ENCODE measurements around the gene TATDN3. TPM values are rescaled to one million over a fixed set of nuclear protein-coding genes. Genes with fewer than 3 reads are reported as not detected.

Gene TATDN3
- total and polyA plus RNA-seq, 2 of the 4 experiments (the other 2 are of a cell fraction) = 4.9 to 12.0 TPM

- Histone ChIP-seq H3K23ac (ENCODE audit: low read depth, low read length) (peak within 1 kb of the TSS; percentile 94), H3K79me1 (ENCODE audit: low read depth in 1 of 2, low read length in 2 of 2) (peaks cover 5 to 32% of the 10 kb centered on the region in 2 experiments; a peak in 3 of 4 replicates), H2BK20ac (ENCODE audit: low read depth, low read length) (no peak within 1 kb of the TSS), H2BK120ac (ENCODE audit: low read depth, low read length) (peak within 1 kb of the TSS; percentile 1; the same call in 1 of the 2 replicates), H3K4me3 (ENCODE audit: insufficient read depth, low read depth, low read length) (peak within 1 kb of the TSS; percentile 63), H3K36me3 (ENCODE audit: control insufficient read depth, insufficient read depth, low read length) (no peaks in the 10 kb centered on the region), H4K91ac (ENCODE audit: insufficient read depth, low read depth, low read length) (peak within 1 kb of the TSS; percentile 11; the same call in 1 of the 2 replicates), H3K4ac (ENCODE audit: low read depth, low read length) (peak within 1 kb of the TSS; percentile 60), H3K9me3 (ENCODE audit: control insufficient read depth, insufficient read depth, low read length) (no peaks in the 10 kb centered on the region), H3K14ac (replicated peaks; ENCODE audit: low read depth, low read length) (peak within 1 kb of the TSS; percentile 76), H3K27me3 (ENCODE audit: control insufficient read depth, insufficient read depth, low read length) (no peaks in the 10 kb centered on the region), H4K8ac (ENCODE audit: low read depth in 2 of 2, low read length in 2 of 2) (peak within 1 kb of the TSS; percentile 5 to 61; a peak in 3 of 4 replicates), H2AFZ (replicated peaks; ENCODE audit: low read length, poor library complexity) (peak within 1 kb of the TSS; percentile 92), H3K9ac (ENCODE audit: low read depth, low read length) (peak within 1 kb of the TSS; percentile 49), H4K5ac (ENCODE audit: low read depth, low read length) (peak within 1 kb of the TSS; percentile 67; the same call in 1 of the 2 replicates), H4K20me1 (ENCODE audit: insufficient read depth, low read length) (no peaks in the 10 kb centered on the region), H3K4me2 (ENCODE audit: low read depth, low read length) (peak within 1 kb of the TSS; percentile 99), H2BK5ac (ENCODE audit: low read depth, low read length, poor library complexity, severe bottlenecking) (peak within 1 kb of the TSS; percentile 50), H2BK15ac (ENCODE audit: low read depth, low read length) (no peak within 1 kb of the TSS), H3K4me1 (ENCODE audit: control insufficient read depth, insufficient read depth, low read length) (peaks cover 9% of the 10 kb centered on the region), H3K56ac (ENCODE audit: extremely low read depth, insufficient read depth, low read length) (0 out of 2 replicates have a peak within 1 kb of the TSS, but pooled peaks have one; percentile 0), H3K9me1 (ENCODE audit: insufficient read depth, low read length) (peaks cover 9% of the 10 kb centered on the region), H2AK5ac (ENCODE audit: low read depth, low read length) (peak within 1 kb of the TSS; percentile 20), H3K27ac (ENCODE audit: insufficient read depth, low read length) (peak within 1 kb of the TSS; percentile 56), H3K18ac (ENCODE audit: low read depth, low read length) (no peak within 1 kb of the TSS; the same call in 1 of the 2 replicates), H2AK9ac (replicated peaks; ENCODE audit: low read depth, low read length, poor library complexity) (peak within 1 kb of the TSS; percentile 96)
- TF ChIP-seq FOS (IDR thresholded peaks at IDR 0.05; ENCODE audit: low read depth, low read length) (no peak), RCOR1 (IDR thresholded peaks at IDR 0.05; ENCODE audit: insufficient replicate concordance, low read length) (no peak), USF2 (IDR thresholded peaks at IDR 0.05; ENCODE audit: low read depth, low read length) (no peak; the same call in 1 of the 2 replicates), ELK1 (IDR thresholded peaks at IDR 0.05; ENCODE audit: borderline replicate concordance, low read depth, low read length) (no peak), CEBPB (IDR thresholded peaks at IDR 0.05; ENCODE audit: low read depth, low read length) (no peak), BHLHE40 (IDR thresholded peaks at IDR 0.05; ENCODE audit: low read depth, low read length) (no peak), POLR2A (IDR thresholded peaks at IDR 0.05; ENCODE audit: low read depth, low read length) (peak; percentile 79), MXI1 (IDR thresholded peaks at IDR 0.05; ENCODE audit: borderline replicate concordance, low read depth, low read length) (peak; percentile 48; the same call in 1 of the 2 replicates), RFX5 (IDR thresholded peaks at IDR 0.05; ENCODE audit: low read depth, low read length) (no peak), NFE2L2 (IDR thresholded peaks at IDR 0.05; ENCODE audit: low read depth, low read length) (no peak), RAD21 (IDR thresholded peaks at IDR 0.05; ENCODE audit: low read length) (no peak), CHD1 (IDR thresholded peaks at IDR 0.05; ENCODE audit: low read depth, low read length) (no peak), SMC3 (IDR thresholded peaks at IDR 0.05; ENCODE audit: low read depth, low read length) (no peak), MAFK (IDR thresholded peaks at IDR 0.05; ENCODE audit: low read depth, low read length) (no peak), MAZ (IDR thresholded peaks at IDR 0.05; ENCODE audit: borderline replicate concordance, low read depth, low read length) (peak; percentile 71; the same call in 1 of the 2 replicates)
- ChIA-PET CTCF (interaction anchor here (0.7 to 1.0 kb wide), 2 partner anchors 16 to 139 kb away, joined by 3 to 4 read pairs; no protein-coding TSS in a partner anchor), POLR2A (ENCODE audit: unreplicated experiment) (interaction anchor here (0.5 to 1.0 kb wide), 3 partner anchors 24 to 178 kb away, joined by 3 to 20 read pairs (median 12); no protein-coding TSS in a partner anchor)
- peak; percentile 99 for ATAC-seq (ENCODE audit: low read depth)
- WGBS, 2 experiments (ENCODE audit: extremely low coverage in 2 of 2, insufficient read length in 1 of 2) = 0% methylated on average over 17 of the region's 54 CpGs; no CpG with 5 or more reads in 1 of the 2 experiments
- dilution Hi-C loops (cut with HindIII; ENCODE audit: low sequenced_read_pairs, unreplicated experiment) = no loop called here
- intact Hi-C loops (cut with micrococcal nuclease) = loop anchor here (2.0 to 5.0 kb wide), 2 partner anchors 36 to 93 kb away; partner anchors contain the start of gene VASH2
- in situ Hi-C loops (cut with MboI; ENCODE audit: low sequenced_read_pairs) = no loop called here
- BruUV-seq (replicated peaks) = no TSS peak
- peak; percentile 94 for DNase-seq
These were observed 66.3 kb downstream of the TATDN3 start, which contains the start of gene FLVCR1 for GRCh38 chr1:212857992-212858460. FLVCR1 (plus strand) TSS chr1:212858275; CDS start chr1:212858453, 178 bp downstream.

Measured in IMR-90 (cell line).